HCT116 (cell line): Measurements from ENCODE around the gene PPP2R2D. TPM values are rescaled to one million over a fixed set of nuclear protein-coding genes. Genes with fewer than 3 reads are reported as not detected.

Experiments
- ATAC-seq: fragments of 200-7000 bp; cut with Tn5 transposase; 2 replicates; pipeline ENCODE4 v1.9.1; 2020; ENCODE audit warnings: mild to moderate bottlenecking, moderate library complexity
- BruUV-seq: library from RNA; stranded (reverse); fragments of 400-500 nt; replicated peaks from 2 replicates; lab custom pipeline; 2021; lab: Mats Ljungman, UMichigan
- CTCF ChIA-PET: fragments of 300-600 bp; sonication (Branson Sonifier 250); formaldehyde crosslinking; loops from one replicate; lab custom pipeline; 2021; ENCODE audit warnings: antibody characterized with exemption; lab: Charles Lee
- POLR2A ChIA-PET: fragments of 300-600, 350-600 bp; sonication (Branson Sonifier 250); formaldehyde crosslinking; loops from one replicate; lab custom pipeline; 2021; ENCODE audit warnings: antibody characterized with exemption; lab: Charles Lee
- RAD21 ChIA-PET, 2 experiments: fragments of 300-600 bp; sonication (Branson Sonifier 250); formaldehyde crosslinking; loops; one replicate each; lab custom pipeline; 2023; ENCODE audit warnings: low total read pairs in 2 of 2; ENCODE audit not compliant: uncharacterized antibody in 2 of 2, unreplicated experiment in 2 of 2, low non-redundant PET in 1 of 2; lab: Charles Lee
- DNase-seq: peaks from one replicate; pipeline ENCODE4 v3.0.0-alpha.2; 2010; ENCODE audit warnings: low read depth, low spot score
- H2AFZ ChIP-seq: fragments of 200-600 bp; shearing (Covaris generic), sonication (generic); 2 replicates; pipeline ENCODE4 v1.6.1; 2017; ENCODE audit warnings: low read depth, mixed run types, mixed read lengths, antibody characterized with exemption, low read length; ENCODE audit not compliant: poor library complexity, severe bottlenecking
- H3K27ac ChIP-seq: 2 replicates; pipeline ENCODE4 v1.5.1; 2012; ENCODE audit warnings: low read depth, low read length
- H3K27me3 ChIP-seq: fragments of 200-600 bp; sonication (generic); 2 replicates; pipeline ENCODE4 v1.6.1; 2016; ENCODE audit warnings: mixed run types, low read length, mixed read lengths; ENCODE audit not compliant: insufficient read depth
- H3K36me3 ChIP-seq, 2 experiments: fragments of 200-500 bp in 1 of 2; fragments of 200-600 bp in 1 of 2; sonication (Bioruptor generic) in 1 of 2; sonication (generic) in 1 of 2; 2 replicates each; pipeline versions ENCODE4 v1.5.1 to v1.6.1; 2014 to 2016; ENCODE audit warnings: low read length in 2 of 2, inconsistent platforms in 1 of 2, mixed read lengths in 1 of 2, mixed run types in 1 of 2; ENCODE audit not compliant: insufficient read depth in 2 of 2, control insufficient read depth in 1 of 2
- H3K4me1 ChIP-seq, 2 experiments: fragments of 200-600 bp in 1 of 2; sonication (generic) in 1 of 2; 2 replicates each; pipeline versions ENCODE4 v1.5.1 to v1.6.1; 2012 to 2017; ENCODE audit warnings: low read length in 2 of 2, inconsistent platforms in 1 of 2, mild to moderate bottlenecking in 1 of 2, mixed read lengths in 1 of 2, mixed run types in 1 of 2, moderate library complexity in 1 of 2; ENCODE audit not compliant: insufficient read depth in 2 of 2, control insufficient read depth in 1 of 2
- H3K4me2 ChIP-seq: fragments of 200-600 bp; sonication (generic); 2 replicates; pipeline ENCODE4 v1.6.1; 2017; ENCODE audit warnings: mixed run types, low read length, mixed read lengths
- H3K4me3 ChIP-seq, 2 experiments: fragments of 200-600 bp in 1 of 2; sonication (generic) in 1 of 2; replicated peaks in 1 of 2; 2 replicates each; pipeline ENCODE4 v1.5.1; 2011 to 2016; ENCODE audit warnings: low read length in 2 of 2, control low read depth in 1 of 2, low read depth in 1 of 2, mild to moderate bottlenecking in 1 of 2, mixed read lengths in 1 of 2, mixed run types in 1 of 2
- H3K79me2 ChIP-seq: fragments of 200-600 bp; sonication (generic); 2 replicates; pipeline ENCODE4 v1.6.1; 2017; ENCODE audit warnings: mild to moderate bottlenecking, mixed run types, low read length, moderate library complexity, mixed read lengths; ENCODE audit not compliant: insufficient read depth
- H3K9ac ChIP-seq: fragments of 200-600 bp; sonication (generic); 2 replicates; pipeline ENCODE4 v1.6.1; 2016; ENCODE audit warnings: low read length, mixed read lengths
- H3K9me2 ChIP-seq: fragments of 200-600 bp; sonication (generic), shearing (Covaris generic); 2 replicates; pipeline ENCODE4 v1.6.1; 2017; ENCODE audit warnings: mixed run types, mild to moderate bottlenecking, moderate library complexity; ENCODE audit not compliant: insufficient read depth
- H3K9me3 ChIP-seq, 2 experiments: fragments of 200-500 bp in 1 of 2; fragments of 200-600 bp in 1 of 2; sonication (Bioruptor generic) in 1 of 2; sonication (generic) in 1 of 2; 2 replicates each; pipeline ENCODE4 v1.6.1; 2014 to 2017; ENCODE audit warnings: low read length in 2 of 2, mixed read lengths in 2 of 2, inconsistent platforms in 1 of 2, low read depth in 1 of 2, mild to moderate bottlenecking in 1 of 2, mixed run types in 1 of 2, moderate library complexity in 1 of 2; ENCODE audit not compliant: control insufficient read depth in 1 of 2, insufficient read depth in 1 of 2
- H4K20me1 ChIP-seq: fragments of 200-600 bp; sonication (generic), shearing (Covaris generic); 2 replicates; pipeline ENCODE4 v1.6.1; 2017; ENCODE audit warnings: mixed run types, mild to moderate bottlenecking, moderate library complexity; ENCODE audit not compliant: insufficient read depth
- EGR1 ChIP-seq: IDR thresholded peaks from 2 replicates; pipeline ENCODE4 v1.6.1; 2012; ENCODE audit warnings: low read depth
- EZH2 ChIP-seq: fragments of 200-600 bp; sonication (generic); IDR thresholded peaks from 2 replicates; pipeline ENCODE4 v1.6.1; 2017; ENCODE audit warnings: antibody characterized with exemption, mixed run types
- EZH2phosphoT487 ChIP-seq: fragments of 200-600 bp; IDR thresholded peaks from 2 replicates; pipeline ENCODE4 v1.6.1; 2018; ENCODE audit warnings: antibody characterized with exemption, borderline replicate concordance
- MAX ChIP-seq: IDR thresholded peaks from 2 replicates; pipeline ENCODE4 v1.6.1; 2012
- POLR2A ChIP-seq: IDR thresholded peaks from 2 replicates; pipeline ENCODE4 v1.7.0; 2011; ENCODE audit warnings: borderline replicate concordance; ENCODE audit not compliant: insufficient read depth, insufficient read length; ENCODE audit errors: extremely low read depth
- RAD21 ChIP-seq: IDR thresholded peaks from 2 replicates; pipeline ENCODE4 v1.6.1; 2012; ENCODE audit warnings: low read depth, mild to moderate bottlenecking
- SP1 ChIP-seq: IDR thresholded peaks from 2 replicates; pipeline ENCODE4 v1.6.1; 2012; ENCODE audit warnings: low read depth
- SRF ChIP-seq: IDR thresholded peaks from 2 replicates; pipeline ENCODE4 v1.6.1; 2012; ENCODE audit warnings: low read depth
- YY1 ChIP-seq: IDR thresholded peaks from 2 replicates; pipeline ENCODE4 v1.6.1; 2011; ENCODE audit warnings: low read length, low read depth, moderate library complexity, mild to moderate bottlenecking; ENCODE audit not compliant: insufficient replicate concordance; ENCODE audit errors: extremely low read depth
- ZNF274 ChIP-seq: fragments of 200-500 bp; sonication (Bioruptor generic); IDR thresholded peaks from 2 replicates; pipeline ENCODE4 v1.6.1; 2014; ENCODE audit warnings: mild to moderate bottlenecking, low read depth, low read length, inconsistent platforms
- intact Hi-C: fragments of 100-400 bp; cut with micrococcal nuclease; formaldehyde crosslinking; loops from 2 replicates; pipeline ENCODE4 v1.10.0; 2022
- total RNA-seq: library from RNA; stranded (reverse); gene quantifications from one replicate; pipeline ENCODE4 v1.2.1, GENCODE V29; 2021; ENCODE audit not compliant: unreplicated experiment

The PPP2R2D gene
- total RNA-seq, 1 experiment from 2014 or later: 18.1 TPM

- no peaks in the 10 kb centered on the region for H3K9me2 ChIP-seq
- no peaks in the 10 kb centered on the region for H3K27me3 ChIP-seq
- H4K20me1 ChIP-seq: no peaks in the 10 kb centered on the region; the same call in 1 of the 2 replicates
- H3K9me3 ChIP-seq: no peaks in the 10 kb centered on the region
- peaks cover 56% of the 10 kb centered on the region; the same call in 1 of the 2 replicates for H3K79me2 ChIP-seq
- no peak for DNase-seq
- CTCF ChIA-PET: no interaction called here
- H3K36me3 ChIP-seq: no peaks in the 10 kb centered on the region; a peak in 1 of 4 replicates
- RAD21 ChIA-PET: no interaction called here
- no peak overlapping the region for H3K27ac ChIP-seq
- no peak overlapping the region for H3K9ac ChIP-seq
- no peak for ATAC-seq
- POLR2A ChIA-PET: no interaction called here
- H3K4me2 ChIP-seq: no peak overlapping the region
- intact Hi-C loops: no loop called here
- no peak overlapping the region for H2AFZ ChIP-seq
- TF ChIP-seq EZH2 (no peak), YY1 (no peak), MAX (no peak), EZH2phosphoT487 (no peak), POLR2A (no peak), SP1 (no peak), EGR1 (no peak), ZNF274 (no peak)
- TF ChIP-seq, all 23 proteins: peak for 0
- no peak overlapping the region for H3K4me3 ChIP-seq
- BruUV-seq: no TSS peak
- H3K4me1 ChIP-seq: peaks cover 0 to 3% of the 10 kb centered on the region in 2 experiments; a peak in 2 of 4 replicates
Measured at GRCh38 chr10:131975796-131976195, 75.0 kb downstream of the PPP2R2D start.

GRCh38 chr10:131977323-131978096 is 76.7 kb downstream of the PPP2R2D start:
- H3K4me3 ChIP-seq: no peak overlapping the region
- intact Hi-C loops: no loop called here
- ChIA-PET RAD21 (no interaction called here), CTCF (no interaction called here), POLR2A (no interaction called here)
- H4K20me1 ChIP-seq: no peaks in the 10 kb centered on the region
- no peak overlapping the region for H3K27ac ChIP-seq
- TF ChIP-seq SRF (no peak), EGR1 (no peak), MAX (no peak), RAD21 (no peak)
- ATAC-seq (no peak), DNase-seq (no peak)
- H2AFZ ChIP-seq: no peak overlapping the region
- no TSS peak for BruUV-seq
- peaks cover 0 to 5% of the 10 kb centered on the region in 2 experiments; a peak in 2 of 4 replicates for H3K4me1 ChIP-seq
- no peaks in the 10 kb centered on the region for H3K9me3 ChIP-seq
- no peaks in the 10 kb centered on the region for H3K9me2 ChIP-seq
- H3K9ac ChIP-seq: no peak overlapping the region
- no peaks in the 10 kb centered on the region for H3K27me3 ChIP-seq
- no peak overlapping the region for H3K4me2 ChIP-seq
- no peaks in the 10 kb centered on the region; a peak in 1 of 4 replicates for H3K36me3 ChIP-seq
- H3K79me2 ChIP-seq: peaks cover 52% of the 10 kb centered on the region
